Heart left ventricle (tissue), 16 donors: Measurements from ENCODE around the gene PKM. TPM values are rescaled to one million over a fixed set of nuclear protein-coding genes. Genes with fewer than 3 reads are reported as not detected.

Source experiments
- ATAC-seq, 4 donors: fragments of 200-7000 bp; cut with Tn5 transposase; one replicate each; pipeline ENCODE4 v1.9.1; 2020 to 2022; ENCODE audit warnings: moderate library complexity in 4 of 4, mild to moderate bottlenecking in 3 of 4, moderate number of reproducible peaks in 1 of 4
- DNase-seq, 5 donors: peaks; one replicate each; pipeline ENCODE4 v3.0.0-alpha.2; 2020
- H3K27ac ChIP-seq, 12 donors: fragments of 200-600 bp; sonication (generic) in 4 of 12; one replicate each; pipeline versions ENCODE4 v1.5.0 to v1.8.0; 2016 to 2022; ENCODE audit warnings: mild to moderate bottlenecking in 2 of 12
- H3K27me3 ChIP-seq, 9 donors: fragments of 200-600 bp; sonication (generic) in 2 of 9; one replicate each; pipeline versions ENCODE4 v1.5.1 to v1.8.0; 2016 to 2022; ENCODE audit warnings: mild to moderate bottlenecking in 3 of 9
- H3K36me3 ChIP-seq, 9 donors: fragments of 200-600 bp; sonication (generic) in 2 of 9; one replicate each; pipeline versions ENCODE4 v1.5.0 to v1.8.0; 2018 to 2022; ENCODE audit warnings: mild to moderate bottlenecking in 2 of 9
- H3K4me1 ChIP-seq, 12 donors: fragments of 200-600 bp; sonication (generic) in 4 of 12; one replicate each; pipeline versions ENCODE4 v1.5.0 to v1.8.0; 2016 to 2022; ENCODE audit warnings: mild to moderate bottlenecking in 3 of 12
- H3K4me3 ChIP-seq, 12 donors: fragments of 200-600 bp; sonication (generic) in 4 of 12; one replicate each; pipeline versions ENCODE4 v1.5.0 to v1.8.0; 2017 to 2022; ENCODE audit warnings: mild to moderate bottlenecking in 9 of 12, moderate library complexity in 4 of 12
- H3K9me3 ChIP-seq, 12 donors: fragments of 200-600 bp; sonication (generic) in 4 of 12; one replicate each; pipeline versions ENCODE4 v1.5.0 to v1.8.0; 2016 to 2022; ENCODE audit warnings: mild to moderate bottlenecking in 1 of 12
- POLR2A ChIP-seq, 2 donors: fragments of 450-650 bp; IDR thresholded peaks; one replicate each; pipeline ENCODE4 v1.6.1; 2017; ENCODE audit warnings: antibody characterized with exemption in 2 of 2, mild to moderate bottlenecking in 2 of 2, moderate library complexity in 2 of 2
- WGBS, 4 donors: extraction: QIAGEN DNeasy Blood & Tissue Kit in 2 of 4; methylation state at CpG; one replicate each; pipeline versions ENCODE4 v1.1.5 to v1.1.7; 2013 to 2018; 5-methylcytosine and 5-hydroxymethylcytosine counted together
- intact Hi-C, 10 donors: fragments of 100-400 bp; cut with DNase I; formaldehyde crosslinking; loops; one replicate each; pipeline versions ENCODE4 v1.11.1 to v1.14.2; 2022
- polyA plus RNA-seq, 2 donors: library from polyadenylated mRNA; stranded (reverse); fragments of 200-250 nt; gene quantifications; one replicate each; pipeline ENCODE4 v1.2.3, GENCODE V29; 2013
- total RNA-seq, 9 donors: library from RNA; depleted of rRNA in 2 of 9; stranded (reverse); fragments of >200 nt in 2 of 9; fragmentation: NEBNext Ultra II Directional in 3 of 9; extraction: Animal tissue kit (Norgen Biotek cat#: 25700) in 3 of 9; gene quantifications; one replicate each; pipeline versions ENCODE4 v1.1.0 to v1.2.4, GENCODE V29; 2016 to 2023
- TF ChIP-seq, protein P1 (sequence below), 12 donors: fragments of 200-600 bp; sonication (generic) in 4 of 12; IDR thresholded peaks; one replicate each; pipeline versions ENCODE4 v1.5.0 to v1.8.0; 2018 to 2022; ENCODE audit warnings: antibody characterized with exemption in 12 of 12, mild to moderate bottlenecking in 5 of 12
- donor health status: ischemic (EF 13 %, LVEDD 7.1; RV severe dilation, severe dysfunction).
- donor health status: healthy with polysubstance abuse.
- donor health status: DM: no; HTN: yes; CAD: no.
- donor health status: DM: no; HTN: no; CAD: no.
- donor health status: ischemic (EF 25% LVEDD 6.9; RV normal size, moderate dysfunction).
- donor health status: ischemic (EF 25% LVEDD 5.7; RV mildly dilated, moderate dysfunction).
- donor health status: healthy.
- donor health status: DM: yes; HTN: yes; CAD: no.
- donor health status: ischemic (EF 35%, LVEDD 5.7; RV mildly dilated, moderate dysfunction).
- donor health status: nonischemic (EF 11% LVEDD 7.7; RV severe dilation, severe dysfunction).
- donor health status: DM: yes; HTN: yes; CAD: no.
- donor health status: PGD.
- donor health status: ischemic (EF 29% LVEDD 5.4; RV normal size, mild dysfunction).
- donor health status: nonischemic (EF 23%, LVEDD 6.1; RV moderate dilation, normal function).

The PKM gene
- total and polyA plus RNA-seq, 11 donors, result 602 to 1,279 (median 921) TPM

DNA sequence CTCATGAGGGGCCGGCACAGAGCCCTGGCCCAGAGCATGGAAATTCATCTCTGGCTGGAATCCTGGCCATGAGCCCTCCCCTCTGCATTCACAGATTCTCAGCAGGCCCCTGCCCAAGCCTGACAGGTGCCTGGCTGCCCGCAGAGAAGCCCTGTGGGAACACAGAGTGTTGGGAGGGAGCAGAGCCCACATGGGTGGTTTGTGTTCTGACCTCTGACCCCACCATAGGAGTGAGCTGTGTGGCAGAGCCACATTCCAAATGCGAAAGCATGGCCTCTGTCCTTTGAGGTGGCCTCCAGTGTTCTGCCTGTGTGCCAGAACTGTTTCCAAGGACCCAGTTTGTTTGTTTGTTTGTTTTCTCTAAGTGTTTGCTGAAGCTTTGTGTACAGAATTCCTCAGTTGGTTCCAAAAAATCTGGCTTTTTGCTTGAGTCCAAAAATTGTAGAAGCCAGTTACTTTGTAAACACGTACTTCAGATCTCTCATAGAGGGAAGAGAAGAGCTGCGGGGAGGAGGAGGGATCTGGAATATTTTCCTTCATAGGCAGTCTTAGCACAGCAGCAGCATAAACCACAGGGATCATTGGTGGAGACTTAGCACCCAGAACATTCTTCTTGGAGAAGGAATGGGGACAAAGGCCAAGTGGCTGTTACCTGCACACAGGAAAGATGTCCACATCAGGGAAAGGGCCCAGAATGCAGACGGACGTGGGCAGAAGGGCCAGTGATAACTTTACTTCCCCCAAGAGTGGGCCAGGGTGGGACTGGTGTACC lies 69.4 kb downstream of the PKM start:
- no peaks in the 10 kb centered on the region for H3K36me3 ChIP-seq
- H3K4me1 ChIP-seq, result no peaks in the 10 kb centered on the region
- H3K4me3 ChIP-seq, result no peak overlapping the region
- TF ChIP-seq POLR2A (IDR thresholded peaks at IDR 0.05), result no peak
- TF ChIP-seq, protein P1, sequence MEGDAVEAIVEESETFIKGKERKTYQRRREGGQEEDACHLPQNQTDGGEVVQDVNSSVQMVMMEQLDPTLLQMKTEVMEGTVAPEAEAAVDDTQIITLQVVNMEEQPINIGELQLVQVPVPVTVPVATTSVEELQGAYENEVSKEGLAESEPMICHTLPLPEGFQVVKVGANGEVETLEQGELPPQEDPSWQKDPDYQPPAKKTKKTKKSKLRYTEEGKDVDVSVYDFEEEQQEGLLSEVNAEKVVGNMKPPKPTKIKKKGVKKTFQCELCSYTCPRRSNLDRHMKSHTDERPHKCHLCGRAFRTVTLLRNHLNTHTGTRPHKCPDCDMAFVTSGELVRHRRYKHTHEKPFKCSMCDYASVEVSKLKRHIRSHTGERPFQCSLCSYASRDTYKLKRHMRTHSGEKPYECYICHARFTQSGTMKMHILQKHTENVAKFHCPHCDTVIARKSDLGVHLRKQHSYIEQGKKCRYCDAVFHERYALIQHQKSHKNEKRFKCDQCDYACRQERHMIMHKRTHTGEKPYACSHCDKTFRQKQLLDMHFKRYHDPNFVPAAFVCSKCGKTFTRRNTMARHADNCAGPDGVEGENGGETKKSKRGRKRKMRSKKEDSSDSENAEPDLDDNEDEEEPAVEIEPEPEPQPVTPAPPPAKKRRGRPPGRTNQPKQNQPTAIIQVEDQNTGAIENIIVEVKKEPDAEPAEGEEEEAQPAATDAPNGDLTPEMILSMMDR (IDR thresholded peaks at IDR 0.05), result no peak
- no peaks in the 10 kb centered on the region for H3K27me3 ChIP-seq
- intact Hi-C loops, result no loop called here
- DNase-seq (no peak), ATAC-seq (no peak)
- H3K9me3 ChIP-seq, result no peaks in the 10 kb centered on the region
- 86 to 90% (median 89%) methylated on average over 7 of the region's 7 CpGs for WGBS, 4 donors
- no peak overlapping the region for H3K27ac ChIP-seq

DNA sequence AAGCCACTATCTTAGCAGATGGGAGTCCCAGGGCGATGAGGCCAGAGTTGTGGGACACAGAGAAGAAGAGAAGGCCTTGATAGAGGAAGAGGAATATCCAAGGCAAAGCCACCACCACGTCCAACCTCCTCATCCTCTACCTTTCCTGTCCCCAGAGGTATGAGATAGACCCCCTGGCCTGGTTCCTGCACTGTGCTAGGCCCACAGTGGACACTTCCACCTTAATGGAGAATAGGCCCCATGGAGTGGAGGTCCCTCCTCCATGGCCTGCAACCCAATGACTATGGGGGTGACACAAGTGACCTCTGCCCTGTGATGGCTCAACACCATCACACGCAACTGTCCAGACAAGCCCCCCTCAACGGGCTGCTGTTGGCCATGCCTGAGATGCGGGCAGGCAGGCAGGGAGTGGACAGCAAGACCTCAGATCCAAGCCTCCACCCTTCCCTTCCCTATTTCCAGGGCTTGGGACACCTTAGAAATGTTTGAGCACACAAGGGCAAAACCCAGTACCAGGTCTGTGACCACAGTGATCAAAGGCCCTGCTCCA lies 70.2 kb downstream of the PKM start:
- intact Hi-C loops, result no loop called here
- Histone ChIP-seq H3K27me3 (no peaks in the 10 kb centered on the region), H3K4me1 (peaks cover 0 to 7% (median 0%) of the 10 kb centered on the region in 12 donors), H3K36me3 (no peaks in the 10 kb centered on the region), H3K4me3 (no peak overlapping the region), H3K9me3 (no peaks in the 10 kb centered on the region), H3K27ac (no peak overlapping the region)
- DNase-seq (no peak), ATAC-seq (no peak)
- WGBS, 4 donors, result 90 to 95% (median 91%) methylated on average over 4 to 5 of the region's 5 CpGs
- TF ChIP-seq, protein P1 (IDR thresholded peaks at IDR 0.05), result no peak
- TF ChIP-seq POLR2A (IDR thresholded peaks at IDR 0.05), result no peak

DNA sequence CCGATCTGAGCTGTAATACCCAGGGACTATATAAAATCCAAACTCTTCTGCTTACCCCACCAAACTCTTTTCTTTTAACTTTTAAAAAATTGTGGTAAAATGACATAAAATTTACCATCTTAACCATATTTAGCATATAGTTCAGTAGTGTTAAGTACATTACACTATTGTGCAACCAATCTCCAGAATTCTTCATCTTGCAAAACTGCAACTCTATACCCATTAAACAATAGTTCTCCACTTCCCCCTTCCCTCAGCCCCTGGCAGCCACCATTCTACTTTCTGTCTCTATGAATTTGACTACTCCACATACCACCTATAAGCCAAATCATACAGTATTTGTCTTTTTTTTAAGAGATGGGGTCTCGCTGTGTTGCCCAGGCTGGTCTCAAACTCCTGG lies 74.1 kb downstream of the PKM start:
- Histone ChIP-seq H3K27ac (no peak overlapping the region), H3K4me3 (no peak overlapping the region), H3K36me3 (no peaks in the 10 kb centered on the region), H3K4me1 (peaks cover 0 to 16% (median 2%) of the 10 kb centered on the region in 12 donors), H3K9me3 (no peaks in the 10 kb centered on the region), H3K27me3 (no peaks in the 10 kb centered on the region)
- DNase-seq (no peak), ATAC-seq (no peak)
- intact Hi-C loops, result loop anchor here in 9 of 10 donors (2.0 to 10.0 kb wide), 12 partner anchors 122 to 415 kb away; no protein-coding TSS in a partner anchor
- 91 to 96% (median 93%) methylated on average over 2 of the region's 2 CpGs for WGBS, 4 donors
- TF ChIP-seq, protein P1 (IDR thresholded peaks at IDR 0.05), result no peak
- no peak for TF ChIP-seq POLR2A (IDR thresholded peaks at IDR 0.05)
